Measurements from ENCODE around the gene FASLG. TPM values are rescaled to one million over a fixed set of nuclear protein-coding genes. Genes with fewer than 3 reads are reported as not detected.
A peak's percentile ranks its signal among the peaks of the same experiment; 100 is the strongest.

FASLG gene
- total RNA-seq, 1 experiment from 2014 or later: not detected

- Histone ChIP-seq H3K27ac (ENCODE audit: low read length) (no peak overlapping the region), H3K9me3 (ENCODE audit: control insufficient read depth, insufficient read depth, low read depth, low read length) (no peaks in the 10 kb centered on the region), H3K4me1 (ENCODE audit: control insufficient read depth, insufficient read depth, low read length) (no peaks in the 10 kb centered on the region), H3K36me3 (ENCODE audit: control insufficient read depth, insufficient read depth, low read length) (no peaks in the 10 kb centered on the region), H3K4me3 (ENCODE audit: low read depth in 2 of 2, low read length in 2 of 2) (no peak overlapping the region), H3K27me3 (ENCODE audit: control insufficient read depth, insufficient read depth, low read length) (no peaks in the 10 kb centered on the region)
- CTCF ChIA-PET: no interaction called here
- no TSS peak for BruUV-seq (replicated peaks)
- POLR2A ChIA-PET: no interaction called here
- in situ Hi-C loops (cut with HindIII; ENCODE audit: low pct_unique_long_range_greater_than_20kb, low sequenced_read_pairs) (no loop called here), intact Hi-C loops (cut with micrococcal nuclease; ENCODE audit: unreplicated experiment) (no loop called here)
- ATAC-seq (no peak), DNase-seq (ENCODE audit: low read depth, low spot score) (no peak)
- TF ChIP-seq SIN3A (IDR thresholded peaks at IDR 0.05; ENCODE audit: borderline replicate concordance, insufficient read depth, low read depth, low read length) (no peak), TCF7L2 (IDR thresholded peaks at IDR 0.05; ENCODE audit: low read depth, low read length) (no peak), POLR2AphosphoS5 (IDR thresholded peaks at IDR 0.05; ENCODE audit: low read depth, low read length) (no peak)
- TF ChIP-seq, protein P1, sequence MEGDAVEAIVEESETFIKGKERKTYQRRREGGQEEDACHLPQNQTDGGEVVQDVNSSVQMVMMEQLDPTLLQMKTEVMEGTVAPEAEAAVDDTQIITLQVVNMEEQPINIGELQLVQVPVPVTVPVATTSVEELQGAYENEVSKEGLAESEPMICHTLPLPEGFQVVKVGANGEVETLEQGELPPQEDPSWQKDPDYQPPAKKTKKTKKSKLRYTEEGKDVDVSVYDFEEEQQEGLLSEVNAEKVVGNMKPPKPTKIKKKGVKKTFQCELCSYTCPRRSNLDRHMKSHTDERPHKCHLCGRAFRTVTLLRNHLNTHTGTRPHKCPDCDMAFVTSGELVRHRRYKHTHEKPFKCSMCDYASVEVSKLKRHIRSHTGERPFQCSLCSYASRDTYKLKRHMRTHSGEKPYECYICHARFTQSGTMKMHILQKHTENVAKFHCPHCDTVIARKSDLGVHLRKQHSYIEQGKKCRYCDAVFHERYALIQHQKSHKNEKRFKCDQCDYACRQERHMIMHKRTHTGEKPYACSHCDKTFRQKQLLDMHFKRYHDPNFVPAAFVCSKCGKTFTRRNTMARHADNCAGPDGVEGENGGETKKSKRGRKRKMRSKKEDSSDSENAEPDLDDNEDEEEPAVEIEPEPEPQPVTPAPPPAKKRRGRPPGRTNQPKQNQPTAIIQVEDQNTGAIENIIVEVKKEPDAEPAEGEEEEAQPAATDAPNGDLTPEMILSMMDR (IDR thresholded peaks at IDR 0.05): no peak
Observed at GRCh38 chr1:172638249-172638648, 20.7 kb upstream of the FASLG start.

DNA sequence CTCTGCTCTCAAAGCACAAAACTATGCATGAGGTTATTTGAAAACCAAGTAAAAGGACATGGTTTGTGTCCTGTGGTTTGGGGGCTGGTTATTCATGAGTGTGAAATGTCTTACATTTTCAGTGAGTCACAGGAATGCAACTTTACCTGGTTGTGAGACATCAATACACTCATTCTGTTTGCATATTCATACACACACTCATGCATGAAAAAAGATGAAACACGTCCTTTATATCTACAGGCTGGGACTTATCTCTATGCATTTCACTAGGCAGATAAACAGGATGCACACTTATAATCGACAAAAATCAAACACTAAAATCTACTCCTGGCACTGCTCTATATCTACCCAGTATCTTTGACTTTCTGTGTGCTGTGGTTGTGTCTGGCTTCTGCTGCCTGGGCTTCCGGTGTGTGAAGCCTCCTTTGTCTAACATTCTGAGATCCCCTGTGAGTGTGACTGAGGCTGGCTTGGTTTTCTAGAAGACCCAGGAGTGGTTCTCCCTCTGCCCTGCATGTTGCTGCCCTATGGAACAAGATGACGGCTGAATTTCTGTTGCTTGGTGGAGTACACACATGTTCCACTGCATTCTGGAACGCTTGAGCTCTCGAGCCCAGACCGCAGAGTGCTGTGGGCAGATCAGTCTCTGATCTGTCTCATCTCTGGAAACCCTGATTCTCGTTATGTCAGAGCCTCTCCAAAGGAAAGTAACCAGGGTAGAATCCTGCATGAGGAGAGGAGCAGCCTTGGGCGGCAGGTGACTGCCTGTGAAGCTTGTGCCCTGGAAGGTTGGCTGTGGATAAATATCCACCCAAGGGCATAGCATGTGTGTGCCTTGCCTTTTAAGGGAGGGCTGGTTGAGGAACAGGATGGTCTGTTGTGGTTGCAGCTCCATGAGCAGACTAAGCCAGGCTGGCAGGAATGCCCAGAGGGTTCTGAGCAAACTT is 19.7 kb upstream of the FASLG start:
- H3K9me3 ChIP-seq (ENCODE audit: control insufficient read depth, insufficient read depth, low read depth, low read length): no peaks in the 10 kb centered on the region
- BruUV-seq (replicated peaks): no TSS peak
- TF ChIP-seq, protein P1 (IDR thresholded peaks at IDR 0.05): no peak
- TF ChIP-seq POLR2AphosphoS5 (IDR thresholded peaks at IDR 0.05; ENCODE audit: low read depth, low read length): no peak
- TF ChIP-seq SIN3A (IDR thresholded peaks at IDR 0.05; ENCODE audit: borderline replicate concordance, insufficient read depth, low read depth, low read length): no peak
- TF ChIP-seq TCF7L2 (IDR thresholded peaks at IDR 0.05; ENCODE audit: low read depth, low read length): no peak
- TF ChIP-seq, protein P2, sequence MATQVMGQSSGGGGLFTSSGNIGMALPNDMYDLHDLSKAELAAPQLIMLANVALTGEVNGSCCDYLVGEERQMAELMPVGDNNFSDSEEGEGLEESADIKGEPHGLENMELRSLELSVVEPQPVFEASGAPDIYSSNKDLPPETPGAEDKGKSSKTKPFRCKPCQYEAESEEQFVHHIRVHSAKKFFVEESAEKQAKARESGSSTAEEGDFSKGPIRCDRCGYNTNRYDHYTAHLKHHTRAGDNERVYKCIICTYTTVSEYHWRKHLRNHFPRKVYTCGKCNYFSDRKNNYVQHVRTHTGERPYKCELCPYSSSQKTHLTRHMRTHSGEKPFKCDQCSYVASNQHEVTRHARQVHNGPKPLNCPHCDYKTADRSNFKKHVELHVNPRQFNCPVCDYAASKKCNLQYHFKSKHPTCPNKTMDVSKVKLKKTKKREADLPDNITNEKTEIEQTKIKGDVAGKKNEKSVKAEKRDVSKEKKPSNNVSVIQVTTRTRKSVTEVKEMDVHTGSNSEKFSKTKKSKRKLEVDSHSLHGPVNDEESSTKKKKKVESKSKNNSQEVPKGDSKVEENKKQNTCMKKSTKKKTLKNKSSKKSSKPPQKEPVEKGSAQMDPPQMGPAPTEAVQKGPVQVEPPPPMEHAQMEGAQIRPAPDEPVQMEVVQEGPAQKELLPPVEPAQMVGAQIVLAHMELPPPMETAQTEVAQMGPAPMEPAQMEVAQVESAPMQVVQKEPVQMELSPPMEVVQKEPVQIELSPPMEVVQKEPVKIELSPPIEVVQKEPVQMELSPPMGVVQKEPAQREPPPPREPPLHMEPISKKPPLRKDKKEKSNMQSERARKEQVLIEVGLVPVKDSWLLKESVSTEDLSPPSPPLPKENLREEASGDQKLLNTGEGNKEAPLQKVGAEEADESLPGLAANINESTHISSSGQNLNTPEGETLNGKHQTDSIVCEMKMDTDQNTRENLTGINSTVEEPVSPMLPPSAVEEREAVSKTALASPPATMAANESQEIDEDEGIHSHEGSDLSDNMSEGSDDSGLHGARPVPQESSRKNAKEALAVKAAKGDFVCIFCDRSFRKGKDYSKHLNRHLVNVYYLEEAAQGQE (IDR thresholded peaks at IDR 0.05; ENCODE audit: insufficient read depth in 1 of 2, low read depth in 2 of 2, low read length in 1 of 2): no peak
- no peaks in the 10 kb centered on the region for H3K4me1 ChIP-seq (ENCODE audit: control insufficient read depth, insufficient read depth, low read length)
- CTCF ChIA-PET: no interaction called here
- ATAC-seq (peak; percentile 66; the same call in 1 of the 2 replicates), DNase-seq (ENCODE audit: low read depth, low spot score) (peak; percentile 61)
- H3K36me3 ChIP-seq (ENCODE audit: control insufficient read depth, insufficient read depth, low read length): no peaks in the 10 kb centered on the region
- no peaks in the 10 kb centered on the region for H3K27me3 ChIP-seq (ENCODE audit: control insufficient read depth, insufficient read depth, low read length)
- POLR2A ChIA-PET: no interaction called here
- H3K4me3 ChIP-seq (ENCODE audit: low read depth in 2 of 2, low read length in 2 of 2): no peak overlapping the region
- H3K27ac ChIP-seq (ENCODE audit: low read length): no peak overlapping the region
- intact Hi-C loops (cut with micrococcal nuclease; ENCODE audit: unreplicated experiment) (no loop called here), in situ Hi-C loops (cut with HindIII; ENCODE audit: low pct_unique_long_range_greater_than_20kb, low sequenced_read_pairs) (no loop called here)
